MM.1S (cell line): ENCODE measurements around the gene XRRA1.

Experiments
- CTCF ChIP-seq: fragments of 300-600 bp; sonication (generic); IDR thresholded peaks from 2 replicates; pipeline ENCODE4 v1.5.1; 2016; ENCODE audit warnings: antibody characterized with exemption, low read length, mixed read lengths
- EZH2 ChIP-seq: fragments of 300-600 bp; sonication (generic); optimal IDR thresholded peaks from 2 replicates; pipeline ENCODE3; 2017; ENCODE audit warnings: low read depth, mild to moderate bottlenecking, antibody characterized with exemption, low read length, mixed read lengths
- EZH2phosphoT487 ChIP-seq: fragments of 300-600 bp; sonication (generic); IDR thresholded peaks from 2 replicates; pipeline ENCODE4 v1.6.1; 2018; ENCODE audit warnings: antibody characterized with exemption, low read length

DNA sequence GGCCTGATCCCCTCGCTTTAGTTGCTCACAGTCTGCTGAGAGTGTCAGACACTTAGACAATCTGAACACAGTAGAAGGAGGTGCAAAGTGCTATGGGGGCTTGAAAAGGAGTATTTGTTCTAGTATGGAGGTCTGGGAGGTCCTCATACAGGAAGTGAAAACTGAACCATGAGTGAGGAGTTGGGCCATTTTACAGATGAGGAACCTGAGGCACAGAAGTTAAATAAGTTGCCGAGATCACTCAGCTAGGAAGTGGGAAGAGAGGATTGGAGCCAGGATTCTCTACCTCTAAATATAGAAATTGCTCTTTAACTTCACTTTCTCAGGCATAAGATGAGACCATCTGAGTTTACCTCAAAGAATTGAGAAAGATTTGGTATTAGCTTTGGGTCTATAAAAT is 35.8 kb upstream of the XRRA1 start:
- TF ChIP-seq CTCF (no peak), EZH2 (no peak), EZH2phosphoT487 (no peak)
